ENCODE results near the gene ANKMY1. TPM values are rescaled to one million over a fixed set of nuclear protein-coding genes. Genes with fewer than 3 reads are reported as not detected.

Gene ANKMY1
- polyA plus RNA-seq, 1 experiment: 2.9 TPM

- ChIA-PET POLR2A (no interaction called here), CTCF (interaction anchor here (0.7 to 1.3 kb wide), 2 partner anchors 33 to 472 kb away, joined by 3 read pairs; no protein-coding TSS in a partner anchor)
- Histone ChIP-seq H3K27ac (ENCODE audit: low read depth, low read length) (no peak overlapping the region), H3K4me3 (ENCODE audit: low read depth, low read length) (no peak overlapping the region), H3K9me3 (ENCODE audit: control insufficient read depth, insufficient read depth, low read length) (no peaks in the 10 kb centered on the region; the same call in 1 of the 2 replicates), H3K27me3 (ENCODE audit: control insufficient read depth, insufficient read depth, low read length) (no peaks in the 10 kb centered on the region)
- no peak for DNase-seq (ENCODE audit: low read depth, low spot score)
- no peak for TF ChIP-seq CTCF (IDR thresholded peaks at IDR 0.05; ENCODE audit: low read depth, low read length)
Observed at GRCh38 chr2:240463274-240463865, 94.4 kb downstream of the ANKMY1 start.

GRCh38 chr2:240462707-240463273 lies 95.0 kb downstream of the ANKMY1 start:
- ChIA-PET CTCF (no interaction called here), POLR2A (no interaction called here)
- H3K27me3 ChIP-seq (ENCODE audit: control insufficient read depth, insufficient read depth, low read length): no peaks in the 10 kb centered on the region
- no peak overlapping the region for H3K27ac ChIP-seq (ENCODE audit: low read depth, low read length)
- no peak for DNase-seq (ENCODE audit: low read depth, low spot score)
- no peaks in the 10 kb centered on the region; the same call in 1 of the 2 replicates for H3K9me3 ChIP-seq (ENCODE audit: control insufficient read depth, insufficient read depth, low read length)
- no peak for TF ChIP-seq CTCF (IDR thresholded peaks at IDR 0.05; ENCODE audit: low read depth, low read length)
- H3K4me3 ChIP-seq (ENCODE audit: low read depth, low read length): no peak overlapping the region

GRCh38 chr2:240462073-240462706 lies 95.6 kb downstream of the ANKMY1 start:
- H3K27me3 ChIP-seq (ENCODE audit: control insufficient read depth, insufficient read depth, low read length): no peaks in the 10 kb centered on the region
- no peak overlapping the region for H3K4me3 ChIP-seq (ENCODE audit: low read depth, low read length)
- no peak overlapping the region for H3K27ac ChIP-seq (ENCODE audit: low read depth, low read length)
- no peaks in the 10 kb centered on the region; the same call in 1 of the 2 replicates for H3K9me3 ChIP-seq (ENCODE audit: control insufficient read depth, insufficient read depth, low read length)
- no peak for TF ChIP-seq CTCF (IDR thresholded peaks at IDR 0.05; ENCODE audit: low read depth, low read length)
- no peak for DNase-seq (ENCODE audit: low read depth, low spot score)
- CTCF ChIA-PET: no interaction called here
- POLR2A ChIA-PET: no interaction called here

GRCh38 chr2:240461471-240462072 lies 96.2 kb downstream of the ANKMY1 start:
- CTCF ChIA-PET: no interaction called here
- Histone ChIP-seq H3K9me3 (ENCODE audit: control insufficient read depth, insufficient read depth, low read length) (no peaks in the 10 kb centered on the region; the same call in 1 of the 2 replicates), H3K27me3 (ENCODE audit: control insufficient read depth, insufficient read depth, low read length) (no peaks in the 10 kb centered on the region), H3K27ac (ENCODE audit: low read depth, low read length) (no peak overlapping the region), H3K4me3 (ENCODE audit: low read depth, low read length) (no peak overlapping the region)
- no peak for TF ChIP-seq CTCF (IDR thresholded peaks at IDR 0.05; ENCODE audit: low read depth, low read length)
- POLR2A ChIA-PET: no interaction called here
- DNase-seq (ENCODE audit: low read depth, low spot score): no peak

Measured in AG04450 (cell line).